HepG2 (cell line): ENCODE results near the gene PPP1R13L. TPM values are rescaled to one million over a fixed set of nuclear protein-coding genes. Genes with fewer than 3 reads are reported as not detected.

Experiments
- AKAP8 ChIP-seq: sonication (generic); formaldehyde crosslinking; IDR thresholded peaks from 2 replicates; pipeline ENCODE4 v1.5.1; 2020; ENCODE audit warnings: mild to moderate bottlenecking, missing genetic modification reagents
- ATF4 ChIP-seq, 2 experiments: fragments of 450-650 bp in 1 of 2; sonication (generic) in 1 of 2; formaldehyde crosslinking; IDR thresholded peaks; 2 replicates each; pipeline versions ENCODE4 v1.5.0 to v1.8.0; 2020 to 2022; ENCODE audit warnings: mild to moderate bottlenecking in 1 of 2, missing genetic modification reagents in 1 of 2
- MYC ChIP-seq: sonication (generic); formaldehyde crosslinking; IDR thresholded peaks from 2 replicates; pipeline ENCODE4 v1.9.0; 2021; ENCODE audit warnings: missing genetic modification reagents, borderline replicate concordance
- NBN ChIP-seq: fragments of 450-650 bp; conservative IDR thresholded peaks from 2 replicates; pipeline ENCODE4 v1.6.1; 2017
- RBFOX2 ChIP-seq: fragments of 200-400 bp; formaldehyde crosslinking; IDR thresholded peaks from 2 replicates; pipeline ENCODE4 v1.6.1; 2017; ENCODE audit warnings: low read depth, mild to moderate bottlenecking, low read length
- REPIN1 ChIP-seq: sonication (generic); formaldehyde crosslinking; IDR thresholded peaks from 2 replicates; pipeline ENCODE4 v1.8.0; 2022; ENCODE audit warnings: missing genetic modification reagents, low read depth, mild to moderate bottlenecking, borderline replicate concordance
- SSRP1 ChIP-seq: IDR thresholded peaks from 2 replicates; pipeline ENCODE4 v1.6.1; 2016; ENCODE audit warnings: control low read depth
- TP53 ChIP-seq: sonication (generic); formaldehyde crosslinking; conservative IDR thresholded peaks from 2 replicates; pipeline ENCODE4 v1.4.0; 2020; ENCODE audit warnings: missing genetic modification reagents
- ZFP36L1 ChIP-seq: sonication (generic); formaldehyde crosslinking; IDR thresholded peaks from 2 replicates; pipeline ENCODE4 v1.8.0; 2022; ENCODE audit warnings: mild to moderate bottlenecking, missing genetic modification reagents, moderate library complexity
- ZNF121 ChIP-seq: sonication (generic); formaldehyde crosslinking; IDR thresholded peaks from 2 replicates; pipeline ENCODE4 v1.5.0; 2020; ENCODE audit warnings: mild to moderate bottlenecking, missing genetic modification reagents
- ZNF430 ChIP-seq: sonication (generic); formaldehyde crosslinking; IDR thresholded peaks from 2 replicates; pipeline ENCODE4 v1.9.0; 2021; ENCODE audit warnings: mild to moderate bottlenecking, missing genetic modification reagents
- ZNF552 ChIP-seq: sonication (generic); formaldehyde crosslinking; IDR thresholded peaks from 2 replicates; pipeline ENCODE4 v1.9.0; 2022; ENCODE audit warnings: missing genetic modification reagents, mild to moderate bottlenecking, borderline replicate concordance
- ZNF724P ChIP-seq: sonication (generic); formaldehyde crosslinking; IDR thresholded peaks from 2 replicates; pipeline ENCODE4 v1.8.0; 2022; ENCODE audit warnings: missing genetic modification reagents, borderline replicate concordance
- ZSCAN9 ChIP-seq: IDR thresholded peaks from 2 replicates; pipeline ENCODE4 v1.6.1; 2016; ENCODE audit warnings: borderline replicate concordance
- polyA plus RNA-seq, 8 experiments: library from polyadenylated mRNA; depleted of rRNA in 3 of 8; stranded (reverse) in 7 of 8; unstranded in 1 of 8; fragments of >200 nt; fragmentation: Illumina TruSeq in 4 of 8; extraction: Trizol in 4 of 8; gene quantifications; 2 replicates each; pipeline versions ENCODE4 v1.2.1 to v1.2.3, GENCODE V29; 2011 to 2016; ENCODE audit warnings: low read depth in 4 of 8, missing spikeins in 1 of 8, mixed read lengths in 1 of 8; ENCODE audit not compliant: insufficient read depth in 1 of 8
- total RNA-seq, 5 experiments: library from RNA; depleted of rRNA; stranded (reverse); fragments of >200 nt; fragmentation: Illumina TruSeq; extraction: Trizol; gene quantifications; 2 replicates each; pipeline ENCODE4 v1.2.3, GENCODE V29; 2016; ENCODE audit warnings: low read depth in 1 of 5
- TF ChIP-seq, protein P1 (sequence below): sonication (generic); formaldehyde crosslinking; IDR thresholded peaks from 2 replicates; pipeline ENCODE4 v1.4.0; 2020; ENCODE audit warnings: mild to moderate bottlenecking, missing genetic modification reagents
- TF ChIP-seq, protein P2 (sequence below): sonication (generic); formaldehyde crosslinking; IDR thresholded peaks from 2 replicates; pipeline ENCODE4 v1.4.0; 2020; ENCODE audit warnings: low read depth, mild to moderate bottlenecking, missing genetic modification reagents
- TF ChIP-seq, protein P3 (sequence below): sonication (generic); IDR thresholded peaks from 2 replicates; pipeline ENCODE4 v1.6.1; 2016; ENCODE audit warnings: low read depth, borderline replicate concordance

The PPP1R13L gene
- total and polyA plus RNA-seq, 2 of the 13 experiments (the other 11 are each of a cell fraction or from before 2014, with no cell fraction given) = 1.3 to 6.6 TPM

GRCh38 chr19:45444318-45445041, 39.6 kb upstream of the PPP1R13L start (continued):
- TF ChIP-seq, protein P1, sequence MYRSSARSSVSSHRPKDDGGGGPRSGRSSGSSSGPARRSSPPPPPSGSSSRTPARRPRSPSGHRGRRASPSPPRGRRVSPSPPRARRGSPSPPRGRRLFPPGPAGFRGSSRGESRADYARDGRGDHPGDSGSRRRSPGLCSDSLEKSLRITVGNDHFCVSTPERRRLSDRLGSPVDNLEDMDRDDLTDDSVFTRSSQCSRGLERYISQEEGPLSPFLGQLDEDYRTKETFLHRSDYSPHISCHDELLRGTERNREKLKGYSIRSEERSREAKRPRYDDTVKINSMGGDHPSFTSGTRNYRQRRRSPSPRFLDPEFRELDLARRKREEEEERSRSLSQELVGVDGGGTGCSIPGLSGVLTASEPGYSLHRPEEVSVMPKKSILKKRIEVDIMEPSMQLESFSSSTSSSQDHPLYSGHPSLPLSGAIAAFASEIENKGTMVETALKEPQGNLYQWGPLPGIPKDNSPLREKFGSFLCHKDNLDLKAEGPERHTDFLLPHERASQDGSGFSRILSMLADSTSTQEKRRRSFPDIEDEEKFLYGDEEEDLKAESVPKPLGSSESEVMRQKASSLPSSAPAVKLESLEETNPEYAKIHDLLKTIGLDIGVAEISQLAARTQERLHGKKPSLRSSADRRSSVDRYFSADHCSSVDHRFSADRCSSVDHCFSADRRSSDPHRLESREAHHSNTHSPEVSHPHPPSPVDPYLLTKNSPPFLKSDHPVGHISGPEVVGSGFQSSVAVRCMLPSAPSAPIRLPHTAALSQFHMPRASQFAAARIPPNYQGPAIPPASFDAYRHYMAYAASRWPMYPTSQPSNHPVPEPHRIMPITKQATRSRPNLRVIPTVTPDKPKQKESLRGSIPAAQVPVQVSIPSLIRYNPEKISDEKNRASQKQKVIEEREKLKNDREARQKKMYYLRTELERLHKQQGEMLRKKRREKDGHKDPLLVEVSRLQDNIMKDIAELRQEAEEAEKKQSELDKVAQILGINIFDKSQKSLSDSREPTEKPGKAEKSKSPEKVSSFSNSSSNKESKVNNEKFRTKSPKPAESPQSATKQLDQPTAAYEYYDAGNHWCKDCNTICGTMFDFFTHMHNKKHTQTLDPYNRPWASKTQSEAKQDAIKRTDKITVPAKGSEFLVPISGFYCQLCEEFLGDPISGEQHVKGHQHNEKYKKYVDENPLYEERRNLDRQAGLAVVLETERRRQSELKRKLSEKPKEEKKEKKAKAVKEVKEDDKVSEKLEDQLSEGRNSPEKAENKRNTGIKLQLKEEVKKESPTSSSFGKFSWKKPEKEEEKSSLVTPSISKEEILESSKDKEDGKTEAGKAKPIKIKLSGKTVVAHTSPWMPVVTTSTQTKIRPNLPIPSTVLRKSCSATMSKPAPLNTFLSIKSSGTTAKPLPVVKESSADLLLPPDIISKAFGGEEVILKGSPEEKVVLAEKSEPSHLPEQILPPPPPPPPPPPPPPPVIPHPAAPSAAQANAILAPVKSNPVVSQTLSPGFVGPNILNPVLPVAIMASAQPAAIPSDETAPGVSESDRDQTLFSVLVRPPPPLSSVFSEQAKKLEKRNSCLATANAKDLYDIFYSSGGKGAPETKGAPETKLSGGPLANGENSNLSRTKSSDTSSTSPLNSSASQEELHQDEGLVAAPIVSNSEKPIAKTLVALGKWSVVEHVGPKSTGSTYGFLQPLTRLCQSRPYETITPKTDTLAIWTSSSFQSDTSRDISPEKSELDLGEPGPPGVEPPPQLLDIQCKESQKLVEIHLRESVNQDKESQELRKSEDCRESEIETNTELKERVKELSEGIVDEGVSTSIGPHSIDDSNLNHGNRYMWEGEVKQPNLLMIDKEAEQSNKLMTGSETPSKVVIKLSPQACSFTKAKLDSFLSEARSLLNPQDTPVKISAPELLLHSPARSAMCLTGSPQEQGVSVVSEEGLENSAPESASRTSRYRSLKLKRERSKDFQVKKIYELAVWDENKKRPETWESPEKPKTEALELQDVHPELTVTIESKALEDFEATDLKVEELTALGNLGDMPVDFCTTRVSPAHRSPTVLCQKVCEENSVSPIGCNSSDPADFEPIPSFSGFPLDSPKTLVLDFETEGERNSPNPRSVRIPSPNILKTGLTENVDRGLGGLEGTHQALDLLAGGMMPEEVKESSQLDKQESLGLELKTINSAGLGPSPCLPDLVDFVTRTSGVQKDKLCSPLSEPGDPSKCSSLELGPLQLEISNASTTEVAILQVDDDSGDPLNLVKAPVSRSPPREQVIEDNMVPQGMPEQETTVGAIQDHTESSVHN = no peak
- TF ChIP-seq ZSCAN9 (CRISPR knock-in tag) (no peak), ZNF552 (no peak), NBN (no peak), AKAP8 (no peak), ZNF724P (CRISPR knock-in tag) (no peak), ZNF121 (no peak), REPIN1 (CRISPR knock-in tag) (peak; percentile 17; the same call in 1 of the 2 replicates), TP53 (CRISPR knock-in tag) (no peak), MYC (peak; percentile 55; the same call in 1 of the 2 replicates), SSRP1 (CRISPR knock-in tag) (no peak), RBFOX2 (peak; percentile 35; the same call in 1 of the 2 replicates), ZNF430 (no peak), ZFP36L1 (CRISPR knock-in tag) (no peak), ATF4 (CRISPR knock-in tag; IDR thresholded peaks at IDR 0.05) (no peak)
- TF ChIP-seq, protein P2, sequence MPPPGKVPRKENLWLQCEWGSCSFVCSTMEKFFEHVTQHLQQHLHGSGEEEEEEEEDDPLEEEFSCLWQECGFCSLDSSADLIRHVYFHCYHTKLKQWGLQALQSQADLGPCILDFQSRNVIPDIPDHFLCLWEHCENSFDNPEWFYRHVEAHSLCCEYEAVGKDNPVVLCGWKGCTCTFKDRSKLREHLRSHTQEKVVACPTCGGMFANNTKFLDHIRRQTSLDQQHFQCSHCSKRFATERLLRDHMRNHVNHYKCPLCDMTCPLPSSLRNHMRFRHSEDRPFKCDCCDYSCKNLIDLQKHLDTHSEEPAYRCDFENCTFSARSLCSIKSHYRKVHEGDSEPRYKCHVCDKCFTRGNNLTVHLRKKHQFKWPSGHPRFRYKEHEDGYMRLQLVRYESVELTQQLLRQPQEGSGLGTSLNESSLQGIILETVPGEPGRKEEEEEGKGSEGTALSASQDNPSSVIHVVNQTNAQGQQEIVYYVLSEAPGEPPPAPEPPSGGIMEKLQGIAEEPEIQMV (CRISPR knock-in tag) = no peak
- TF ChIP-seq, protein P3, sequence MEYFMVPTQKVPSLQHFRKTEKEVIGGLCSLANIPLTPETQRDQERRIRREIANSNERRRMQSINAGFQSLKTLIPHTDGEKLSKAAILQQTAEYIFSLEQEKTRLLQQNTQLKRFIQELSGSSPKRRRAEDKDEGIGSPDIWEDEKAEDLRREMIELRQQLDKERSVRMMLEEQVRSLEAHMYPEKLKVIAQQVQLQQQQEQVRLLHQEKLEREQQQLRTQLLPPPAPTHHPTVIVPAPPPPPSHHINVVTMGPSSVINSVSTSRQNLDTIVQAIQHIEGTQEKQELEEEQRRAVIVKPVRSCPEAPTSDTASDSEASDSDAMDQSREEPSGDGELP = peak; percentile 60; the same call in 1 of the 2 replicates
